Neural cell (in vitro differentiated cells): ENCODE measurements around the gene CACNA2D4. TPM values are rescaled to one million over a fixed set of nuclear protein-coding genes. Genes with fewer than 3 reads are reported as not detected.

Experiments
- H2AFZ ChIP-seq: fragments of 200-600, 300-800 bp; sonication (generic), shearing (Covaris generic); 2 replicates; pipeline ENCODE4 v1.6.0; 2014; ENCODE audit warnings: low read depth, mild to moderate bottlenecking, antibody characterized with exemption, low read length, moderate library complexity
- H3F3A ChIP-seq: fragments of 200-600 bp; shearing (Covaris generic); 2 replicates; pipeline ENCODE4 v1.6.1; 2016; ENCODE audit warnings: mild to moderate bottlenecking, moderate library complexity, mixed read lengths, antibody characterized with exemption, low read length; ENCODE audit not compliant: insufficient read depth, poor library complexity, severe bottlenecking
- H3K27ac ChIP-seq: fragments of 200-600, 300-800 bp; sonication (generic), shearing (Covaris generic); 2 replicates; pipeline ENCODE4 v1.5.1; 2014; ENCODE audit warnings: mild to moderate bottlenecking, low read length, moderate library complexity
- H3K27me3 ChIP-seq: fragments of 300-800, 200-600 bp; sonication (generic), shearing (Covaris generic); 2 replicates; pipeline ENCODE4 v1.6.0; 2014; ENCODE audit warnings: mild to moderate bottlenecking, low read depth, low read length, moderate library complexity; ENCODE audit not compliant: insufficient read depth
- H3K36me3 ChIP-seq: fragments of 300-800, 200-600 bp; sonication (generic), shearing (Covaris generic); 2 replicates; pipeline ENCODE4 v1.5.1; 2014; ENCODE audit warnings: mild to moderate bottlenecking, antibody characterized with exemption, low read length, moderate library complexity; ENCODE audit not compliant: insufficient read depth
- H3K4me2 ChIP-seq: fragments of 300-800, 200-600 bp; sonication (generic), shearing (Covaris generic); 2 replicates; pipeline ENCODE4 v1.6.0; 2014; ENCODE audit warnings: mild to moderate bottlenecking, low read length
- H3K4me3 ChIP-seq: fragments of 300-800, 200-600 bp; sonication (generic), shearing (Covaris generic); 2 replicates; pipeline ENCODE4 v1.5.1; 2014; ENCODE audit warnings: mild to moderate bottlenecking, low read length, moderate library complexity
- H3K79me2 ChIP-seq: fragments of 200-600 bp; shearing (Covaris generic); replicated peaks from 2 replicates; pipeline ENCODE4 v1.6.0; 2014; ENCODE audit warnings: mild to moderate bottlenecking, low read length, moderate library complexity; ENCODE audit not compliant: insufficient read depth
- H3K9ac ChIP-seq: fragments of 300-800, 200-600 bp; sonication (generic), shearing (Covaris generic); 2 replicates; pipeline ENCODE4 v1.6.1; 2016; ENCODE audit warnings: mild to moderate bottlenecking, low read length, mixed read lengths
- H3K9me2 ChIP-seq: fragments of 200-600 bp; shearing (Covaris generic); 2 replicates; pipeline ENCODE4 v1.6.1; 2016; ENCODE audit warnings: mild to moderate bottlenecking, low read length, mixed read lengths; ENCODE audit not compliant: insufficient read depth
- H3K9me3 ChIP-seq: fragments of 200-600, 300-800 bp; sonication (generic), shearing (Covaris generic); 2 replicates; pipeline ENCODE4 v1.6.1; 2016; ENCODE audit warnings: mild to moderate bottlenecking, mixed run types, low read length, moderate library complexity, mixed read lengths
- H4K20me1 ChIP-seq: fragments of 200-600 bp; shearing (Covaris generic); 2 replicates; pipeline ENCODE4 v1.6.1; 2016; ENCODE audit warnings: mild to moderate bottlenecking, mixed run types; ENCODE audit not compliant: insufficient read depth
- EP300 ChIP-seq: fragments of 450-650 bp; conservative IDR thresholded peaks from 2 replicates; pipeline ENCODE4 v1.6.1; 2014; ENCODE audit warnings: antibody characterized with exemption, mild to moderate bottlenecking, moderate library complexity; ENCODE audit not compliant: poor library complexity, severe bottlenecking
- EZH2 ChIP-seq: fragments of 200-600, 300-800 bp; shearing (Covaris generic), sonication (generic); IDR thresholded peaks from 2 replicates; pipeline ENCODE4 v1.6.1; 2014; ENCODE audit warnings: antibody characterized with exemption, low read length, borderline replicate concordance, mild to moderate bottlenecking; ENCODE audit not compliant: insufficient read depth, poor library complexity, severe bottlenecking
- MXI1 ChIP-seq: fragments of 450-650 bp; conservative IDR thresholded peaks from 2 replicates; pipeline ENCODE4 v1.6.1; 2014; ENCODE audit warnings: antibody characterized with exemption, mild to moderate bottlenecking; ENCODE audit not compliant: poor library complexity, severe bottlenecking
- POLR2AphosphoS5 ChIP-seq: IDR thresholded peaks from 2 replicates; pipeline ENCODE4 v1.6.1; 2012
- RAD21 ChIP-seq: fragments of 450-650 bp; conservative IDR thresholded peaks from 2 replicates; pipeline ENCODE4 v1.6.1; 2014; ENCODE audit warnings: antibody characterized with exemption, mild to moderate bottlenecking, moderate library complexity
- SMC3 ChIP-seq: fragments of 450-650 bp; conservative IDR thresholded peaks from 2 replicates; pipeline ENCODE4 v1.6.1; 2014; ENCODE audit warnings: antibody characterized with exemption, mild to moderate bottlenecking, moderate library complexity; ENCODE audit not compliant: poor library complexity
- TAF1 ChIP-seq: IDR thresholded peaks from 2 replicates; pipeline ENCODE4 v1.6.1; 2012; ENCODE audit warnings: low read depth
- polyA plus RNA-seq: library from polyadenylated mRNA; depleted of rRNA; stranded (reverse); fragments of >200 nt; gene quantifications from 2 replicates; pipeline ENCODE4 v1.2.3, GENCODE V29; 2014
- TF ChIP-seq, protein P1 (sequence below): IDR thresholded peaks from 2 replicates; pipeline ENCODE4 v1.6.1; 2012; ENCODE audit warnings: borderline replicate concordance
- TF ChIP-seq, protein P2 (sequence below): fragments of 450-650 bp; IDR thresholded peaks from 2 replicates; pipeline ENCODE4 v1.5.1; 2014; ENCODE audit warnings: antibody characterized with exemption, mild to moderate bottlenecking, moderate library complexity; ENCODE audit not compliant: poor library complexity, severe bottlenecking

CACNA2D4 gene
- polyA plus RNA-seq, 1 donor from 2014 or later, result not detected

DNA sequence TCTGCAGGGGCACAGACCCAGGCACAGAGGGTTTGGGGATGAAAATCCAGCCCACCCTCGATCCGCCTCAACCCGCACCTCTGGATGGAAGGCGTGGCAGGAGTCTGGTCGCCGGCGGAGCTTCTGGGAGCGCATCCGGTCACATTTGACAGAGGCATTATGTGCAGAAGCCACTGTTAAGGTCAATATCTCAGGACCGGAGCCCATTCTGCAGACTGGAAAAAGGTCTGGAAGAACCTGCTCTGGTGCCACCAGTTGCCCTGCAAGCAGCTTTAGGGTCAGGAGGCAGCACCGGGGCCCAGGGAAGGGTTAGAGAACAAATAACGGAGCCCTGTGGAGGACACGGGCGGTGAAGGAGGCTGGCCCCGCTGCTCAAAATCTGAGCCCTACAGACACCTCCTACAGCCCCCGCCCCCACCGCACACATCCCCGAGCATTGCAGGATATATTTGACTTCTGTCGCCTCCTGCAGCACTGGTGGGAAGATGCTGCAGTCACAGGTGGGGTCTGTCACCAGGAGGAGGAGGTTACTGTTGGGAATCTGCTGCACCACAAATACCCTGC, 123.1 kb downstream of the CACNA2D4 start:
- no peaks in the 10 kb centered on the region for H3K36me3 ChIP-seq
- H3F3A ChIP-seq, result no peaks in the 10 kb centered on the region
- no peak overlapping the region for H3K4me2 ChIP-seq
- no peak overlapping the region for H3K4me3 ChIP-seq
- H3K9me2 ChIP-seq, result no peaks in the 10 kb centered on the region
- no peaks in the 10 kb centered on the region for H3K9me3 ChIP-seq
- H2AFZ ChIP-seq, result no peak overlapping the region
- no peaks in the 10 kb centered on the region for H4K20me1 ChIP-seq
- H3K79me2 ChIP-seq, result no peaks in the 10 kb centered on the region
- H3K9ac ChIP-seq, result peak overlapping the region; percentile 16
- no peaks in the 10 kb centered on the region for H3K27me3 ChIP-seq
- H3K27ac ChIP-seq, result no peak overlapping the region
- no peak for TF ChIP-seq EZH2
- TF ChIP-seq, protein P1, sequence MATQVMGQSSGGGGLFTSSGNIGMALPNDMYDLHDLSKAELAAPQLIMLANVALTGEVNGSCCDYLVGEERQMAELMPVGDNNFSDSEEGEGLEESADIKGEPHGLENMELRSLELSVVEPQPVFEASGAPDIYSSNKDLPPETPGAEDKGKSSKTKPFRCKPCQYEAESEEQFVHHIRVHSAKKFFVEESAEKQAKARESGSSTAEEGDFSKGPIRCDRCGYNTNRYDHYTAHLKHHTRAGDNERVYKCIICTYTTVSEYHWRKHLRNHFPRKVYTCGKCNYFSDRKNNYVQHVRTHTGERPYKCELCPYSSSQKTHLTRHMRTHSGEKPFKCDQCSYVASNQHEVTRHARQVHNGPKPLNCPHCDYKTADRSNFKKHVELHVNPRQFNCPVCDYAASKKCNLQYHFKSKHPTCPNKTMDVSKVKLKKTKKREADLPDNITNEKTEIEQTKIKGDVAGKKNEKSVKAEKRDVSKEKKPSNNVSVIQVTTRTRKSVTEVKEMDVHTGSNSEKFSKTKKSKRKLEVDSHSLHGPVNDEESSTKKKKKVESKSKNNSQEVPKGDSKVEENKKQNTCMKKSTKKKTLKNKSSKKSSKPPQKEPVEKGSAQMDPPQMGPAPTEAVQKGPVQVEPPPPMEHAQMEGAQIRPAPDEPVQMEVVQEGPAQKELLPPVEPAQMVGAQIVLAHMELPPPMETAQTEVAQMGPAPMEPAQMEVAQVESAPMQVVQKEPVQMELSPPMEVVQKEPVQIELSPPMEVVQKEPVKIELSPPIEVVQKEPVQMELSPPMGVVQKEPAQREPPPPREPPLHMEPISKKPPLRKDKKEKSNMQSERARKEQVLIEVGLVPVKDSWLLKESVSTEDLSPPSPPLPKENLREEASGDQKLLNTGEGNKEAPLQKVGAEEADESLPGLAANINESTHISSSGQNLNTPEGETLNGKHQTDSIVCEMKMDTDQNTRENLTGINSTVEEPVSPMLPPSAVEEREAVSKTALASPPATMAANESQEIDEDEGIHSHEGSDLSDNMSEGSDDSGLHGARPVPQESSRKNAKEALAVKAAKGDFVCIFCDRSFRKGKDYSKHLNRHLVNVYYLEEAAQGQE, result no peak
- TF ChIP-seq, protein P2, sequence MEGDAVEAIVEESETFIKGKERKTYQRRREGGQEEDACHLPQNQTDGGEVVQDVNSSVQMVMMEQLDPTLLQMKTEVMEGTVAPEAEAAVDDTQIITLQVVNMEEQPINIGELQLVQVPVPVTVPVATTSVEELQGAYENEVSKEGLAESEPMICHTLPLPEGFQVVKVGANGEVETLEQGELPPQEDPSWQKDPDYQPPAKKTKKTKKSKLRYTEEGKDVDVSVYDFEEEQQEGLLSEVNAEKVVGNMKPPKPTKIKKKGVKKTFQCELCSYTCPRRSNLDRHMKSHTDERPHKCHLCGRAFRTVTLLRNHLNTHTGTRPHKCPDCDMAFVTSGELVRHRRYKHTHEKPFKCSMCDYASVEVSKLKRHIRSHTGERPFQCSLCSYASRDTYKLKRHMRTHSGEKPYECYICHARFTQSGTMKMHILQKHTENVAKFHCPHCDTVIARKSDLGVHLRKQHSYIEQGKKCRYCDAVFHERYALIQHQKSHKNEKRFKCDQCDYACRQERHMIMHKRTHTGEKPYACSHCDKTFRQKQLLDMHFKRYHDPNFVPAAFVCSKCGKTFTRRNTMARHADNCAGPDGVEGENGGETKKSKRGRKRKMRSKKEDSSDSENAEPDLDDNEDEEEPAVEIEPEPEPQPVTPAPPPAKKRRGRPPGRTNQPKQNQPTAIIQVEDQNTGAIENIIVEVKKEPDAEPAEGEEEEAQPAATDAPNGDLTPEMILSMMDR, result no peak
- TF ChIP-seq MXI1, result no peak
- TF ChIP-seq TAF1, result no peak
- TF ChIP-seq POLR2AphosphoS5, result no peak
- no peak for TF ChIP-seq RAD21
- TF ChIP-seq SMC3, result no peak
- no peak for TF ChIP-seq EP300

GRCh38 chr12:1794440-1795090, 123.9 kb downstream of the CACNA2D4 start:
- Histone ChIP-seq H3K36me3 (no peaks in the 10 kb centered on the region), H4K20me1 (no peaks in the 10 kb centered on the region)

More at GRCh38 chr12:1794440-1795090, 123.9 kb downstream of the CACNA2D4 start:
- no peaks in the 10 kb centered on the region for H3F3A ChIP-seq
- H3K79me2 ChIP-seq, result no peaks in the 10 kb centered on the region
- H3K9me2 ChIP-seq, result no peaks in the 10 kb centered on the region
- no peaks in the 10 kb centered on the region for H3K9me3 ChIP-seq
- no peak for TF ChIP-seq POLR2AphosphoS5
- no peak for TF ChIP-seq RAD21
- TF ChIP-seq, protein P2, result no peak
- TF ChIP-seq EZH2, result no peak
- no peak for TF ChIP-seq SMC3
- no peak for TF ChIP-seq TAF1
- TF ChIP-seq EP300, result no peak
- no peak for TF ChIP-seq MXI1
- TF ChIP-seq, protein P1, result no peak
- no peak overlapping the region for H3K4me3 ChIP-seq
- no peak overlapping the region for H3K27ac ChIP-seq
- H3K27me3 ChIP-seq, result no peaks in the 10 kb centered on the region
- no peak overlapping the region for H2AFZ ChIP-seq
- no peak overlapping the region for H3K4me2 ChIP-seq
- no peak overlapping the region for H3K9ac ChIP-seq
